IMR-90 (cell line): Measurements from ENCODE around the gene PM20D2.

Experiments used
- BHLHE40 ChIP-seq: fragments of 150-350 bp; IDR thresholded peaks from 2 replicates; pipeline ENCODE4 v1.6.1; 2016; ENCODE audit warnings: mild to moderate bottlenecking, low read depth, low read length
- CTCF ChIP-seq: conservative IDR thresholded peaks from 2 replicates; pipeline ENCODE4 v1.5.1; 2012; ENCODE audit warnings: mild to moderate bottlenecking, low read depth, low read length, improper control_type of control experiment
- ELK1 ChIP-seq: fragments of 150-350 bp; IDR thresholded peaks from 2 replicates; pipeline ENCODE4 v1.6.1; 2016; ENCODE audit warnings: low read depth, mild to moderate bottlenecking, low read length, moderate library complexity, borderline replicate concordance
- FOS ChIP-seq: fragments of 150-350 bp; IDR thresholded peaks from 2 replicates; pipeline ENCODE4 v1.6.1; 2016; ENCODE audit warnings: low read depth, low read length
- MAFK ChIP-seq: IDR thresholded peaks from 2 replicates; pipeline ENCODE4 v1.6.1; 2012; ENCODE audit warnings: low read depth, low read length, improper control_type of control experiment
- POLR2A ChIP-seq: IDR thresholded peaks from 2 replicates; pipeline ENCODE4 v1.6.1; 2012; ENCODE audit warnings: mild to moderate bottlenecking, low read depth, low read length

GRCh38 chr6:89120371-89120770 lies 25.5 kb upstream of the PM20D2 start:
- TF ChIP-seq FOS = 0 out of 2 replicates have a peak, but pooled peaks have one; percentile 27
- no peak for TF ChIP-seq POLR2A
- TF ChIP-seq CTCF = no peak
- TF ChIP-seq MAFK = no peak
- no peak for TF ChIP-seq ELK1
- TF ChIP-seq BHLHE40 = no peak
